ENCODE measurements around the gene SLC39A9.

The SLC39A9 gene

GRCh38 chr14:69354383-69355153 is 43.9 kb upstream of the SLC39A9 start:
- DNase-seq (ENCODE audit: low read depth), result no peak
- no peak for TF ChIP-seq CTCF (conservative IDR thresholded peaks at IDR 0.05; ENCODE audit: low read depth, low read length)
- H3K4me3 ChIP-seq (ENCODE audit: low read depth, low read length), result no peak overlapping the region

- no peak for DNase-seq (ENCODE audit: low read depth)
- H3K4me3 ChIP-seq (ENCODE audit: low read depth, low read length), result no peak overlapping the region
- no peak for TF ChIP-seq CTCF (conservative IDR thresholded peaks at IDR 0.05; ENCODE audit: low read depth, low read length)
Measured at GRCh38 chr14:69355154-69355597, 43.3 kb upstream of the SLC39A9 start.

GRCh38 chr14:69355607-69356281 is 42.7 kb upstream of the SLC39A9 start:
- no peak for TF ChIP-seq CTCF (conservative IDR thresholded peaks at IDR 0.05; ENCODE audit: low read depth, low read length)
- peak; percentile 42 for DNase-seq (ENCODE audit: low read depth)
- H3K4me3 ChIP-seq (ENCODE audit: low read depth, low read length), result no peak overlapping the region

GRCh38 chr14:69356903-69357543 is 41.5 kb upstream of the SLC39A9 start:
- H3K4me3 ChIP-seq (ENCODE audit: low read depth, low read length), result no peak overlapping the region
- no peak for DNase-seq (ENCODE audit: low read depth)
- TF ChIP-seq CTCF (conservative IDR thresholded peaks at IDR 0.05; ENCODE audit: low read depth, low read length), result no peak

- no peak overlapping the region for H3K4me3 ChIP-seq (ENCODE audit: low read depth, low read length)
- TF ChIP-seq CTCF (conservative IDR thresholded peaks at IDR 0.05; ENCODE audit: low read depth, low read length), result no peak
- DNase-seq (ENCODE audit: low read depth), result no peak
Measured at GRCh38 chr14:69357544-69358200, 40.8 kb upstream of the SLC39A9 start.

- DNase-seq (ENCODE audit: low read depth), result no peak
- TF ChIP-seq CTCF (conservative IDR thresholded peaks at IDR 0.05; ENCODE audit: low read depth, low read length), result no peak
- H3K4me3 ChIP-seq (ENCODE audit: low read depth, low read length), result no peak overlapping the region
Measured at GRCh38 chr14:69358233-69358963, 40.1 kb upstream of the SLC39A9 start.

All from choroid plexus epithelial cell (primary cell).